ENCODE data around the gene SDF2. TPM values are rescaled to one million over a fixed set of nuclear protein-coding genes. Genes with fewer than 3 reads are reported as not detected.

The SDF2 gene
- total and polyA plus RNA-seq, 9 of the 15 experiments (the other 6 are each of a cell fraction or from before 2014, with no cell fraction given): 41.2 to 132 (median 65.6) TPM

DNA sequence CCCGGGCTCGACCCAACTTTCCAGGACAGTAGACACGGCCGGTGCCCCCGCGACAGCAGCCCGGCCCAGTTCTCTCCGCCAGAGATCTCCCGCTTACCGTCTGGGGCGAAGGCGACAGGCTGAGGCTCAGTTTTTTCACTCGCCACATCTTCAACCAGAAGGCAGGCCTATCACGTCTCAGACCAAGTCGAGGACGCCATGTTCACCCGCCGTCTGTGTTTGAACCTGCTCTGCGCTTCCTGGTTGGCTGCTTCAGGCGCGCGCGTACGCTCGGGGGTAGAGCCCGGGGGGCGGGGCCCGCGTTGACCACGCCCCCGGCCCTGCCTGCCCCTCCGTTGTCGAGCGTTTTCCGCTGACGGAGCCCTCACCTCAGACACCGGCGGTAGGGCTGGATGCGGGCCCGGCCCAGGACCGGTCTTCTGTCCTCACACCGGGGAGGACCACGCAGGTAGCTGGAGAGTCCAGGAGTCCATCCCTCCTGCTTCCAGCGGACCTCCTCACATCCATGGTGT, 62.9 kb downstream of the SDF2 start, which contains the start of gene SPAG5 (continued):
- TF ChIP-seq, protein P1, sequence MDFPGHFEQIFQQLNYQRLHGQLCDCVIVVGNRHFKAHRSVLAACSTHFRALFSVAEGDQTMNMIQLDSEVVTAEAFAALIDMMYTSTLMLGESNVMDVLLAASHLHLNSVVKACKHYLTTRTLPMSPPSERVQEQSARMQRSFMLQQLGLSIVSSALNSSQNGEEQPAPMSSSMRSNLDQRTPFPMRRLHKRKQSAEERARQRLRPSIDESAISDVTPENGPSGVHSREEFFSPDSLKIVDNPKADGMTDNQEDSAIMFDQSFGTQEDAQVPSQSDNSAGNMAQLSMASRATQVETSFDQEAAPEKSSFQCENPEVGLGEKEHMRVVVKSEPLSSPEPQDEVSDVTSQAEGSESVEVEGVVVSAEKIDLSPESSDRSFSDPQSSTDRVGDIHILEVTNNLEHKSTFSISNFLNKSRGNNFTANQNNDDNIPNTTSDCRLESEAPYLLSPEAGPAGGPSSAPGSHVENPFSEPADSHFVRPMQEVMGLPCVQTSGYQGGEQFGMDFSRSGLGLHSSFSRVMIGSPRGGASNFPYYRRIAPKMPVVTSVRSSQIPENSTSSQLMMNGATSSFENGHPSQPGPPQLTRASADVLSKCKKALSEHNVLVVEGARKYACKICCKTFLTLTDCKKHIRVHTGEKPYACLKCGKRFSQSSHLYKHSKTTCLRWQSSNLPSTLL (IDR thresholded peaks at IDR 0.05): no peak
- TF ChIP-seq, protein P2, sequence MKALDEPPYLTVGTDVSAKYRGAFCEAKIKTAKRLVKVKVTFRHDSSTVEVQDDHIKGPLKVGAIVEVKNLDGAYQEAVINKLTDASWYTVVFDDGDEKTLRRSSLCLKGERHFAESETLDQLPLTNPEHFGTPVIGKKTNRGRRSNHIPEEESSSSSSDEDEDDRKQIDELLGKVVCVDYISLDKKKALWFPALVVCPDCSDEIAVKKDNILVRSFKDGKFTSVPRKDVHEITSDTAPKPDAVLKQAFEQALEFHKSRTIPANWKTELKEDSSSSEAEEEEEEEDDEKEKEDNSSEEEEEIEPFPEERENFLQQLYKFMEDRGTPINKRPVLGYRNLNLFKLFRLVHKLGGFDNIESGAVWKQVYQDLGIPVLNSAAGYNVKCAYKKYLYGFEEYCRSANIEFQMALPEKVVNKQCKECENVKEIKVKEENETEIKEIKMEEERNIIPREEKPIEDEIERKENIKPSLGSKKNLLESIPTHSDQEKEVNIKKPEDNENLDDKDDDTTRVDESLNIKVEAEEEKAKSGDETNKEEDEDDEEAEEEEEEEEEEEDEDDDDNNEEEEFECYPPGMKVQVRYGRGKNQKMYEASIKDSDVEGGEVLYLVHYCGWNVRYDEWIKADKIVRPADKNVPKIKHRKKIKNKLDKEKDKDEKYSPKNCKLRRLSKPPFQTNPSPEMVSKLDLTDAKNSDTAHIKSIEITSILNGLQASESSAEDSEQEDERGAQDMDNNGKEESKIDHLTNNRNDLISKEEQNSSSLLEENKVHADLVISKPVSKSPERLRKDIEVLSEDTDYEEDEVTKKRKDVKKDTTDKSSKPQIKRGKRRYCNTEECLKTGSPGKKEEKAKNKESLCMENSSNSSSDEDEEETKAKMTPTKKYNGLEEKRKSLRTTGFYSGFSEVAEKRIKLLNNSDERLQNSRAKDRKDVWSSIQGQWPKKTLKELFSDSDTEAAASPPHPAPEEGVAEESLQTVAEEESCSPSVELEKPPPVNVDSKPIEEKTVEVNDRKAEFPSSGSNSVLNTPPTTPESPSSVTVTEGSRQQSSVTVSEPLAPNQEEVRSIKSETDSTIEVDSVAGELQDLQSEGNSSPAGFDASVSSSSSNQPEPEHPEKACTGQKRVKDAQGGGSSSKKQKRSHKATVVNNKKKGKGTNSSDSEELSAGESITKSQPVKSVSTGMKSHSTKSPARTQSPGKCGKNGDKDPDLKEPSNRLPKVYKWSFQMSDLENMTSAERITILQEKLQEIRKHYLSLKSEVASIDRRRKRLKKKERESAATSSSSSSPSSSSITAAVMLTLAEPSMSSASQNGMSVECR (CRISPR knock-in tag; IDR thresholded peaks at IDR 0.05): peak; percentile 31; the same call in 1 of the 2 replicates
- no peak for TF ChIP-seq SLC30A9 (CRISPR knock-in tag; IDR thresholded peaks at IDR 0.05)
- TF ChIP-seq NFE2 (IDR thresholded peaks at IDR 0.05; ENCODE audit: low read depth): no peak
- TF ChIP-seq, protein P3, sequence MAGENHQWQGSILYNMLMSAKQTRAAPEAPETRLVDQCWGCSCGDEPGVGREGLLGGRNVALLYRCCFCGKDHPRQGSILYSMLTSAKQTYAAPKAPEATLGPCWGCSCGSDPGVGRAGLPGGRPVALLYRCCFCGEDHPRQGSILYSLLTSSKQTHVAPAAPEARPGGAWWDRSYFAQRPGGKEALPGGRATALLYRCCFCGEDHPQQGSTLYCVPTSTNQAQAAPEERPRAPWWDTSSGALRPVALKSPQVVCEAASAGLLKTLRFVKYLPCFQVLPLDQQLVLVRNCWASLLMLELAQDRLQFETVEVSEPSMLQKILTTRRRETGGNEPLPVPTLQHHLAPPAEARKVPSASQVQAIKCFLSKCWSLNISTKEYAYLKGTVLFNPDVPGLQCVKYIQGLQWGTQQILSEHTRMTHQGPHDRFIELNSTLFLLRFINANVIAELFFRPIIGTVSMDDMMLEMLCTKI (IDR thresholded peaks at IDR 0.05; ENCODE audit: partially characterized antibody): no peak
- TF ChIP-seq ZNF583 (CRISPR knock-in tag; IDR thresholded peaks at IDR 0.05): no peak
- TF ChIP-seq ZNF282 (CRISPR knock-in tag; IDR thresholded peaks at IDR 0.05): no peak
- TF ChIP-seq, protein P4, sequence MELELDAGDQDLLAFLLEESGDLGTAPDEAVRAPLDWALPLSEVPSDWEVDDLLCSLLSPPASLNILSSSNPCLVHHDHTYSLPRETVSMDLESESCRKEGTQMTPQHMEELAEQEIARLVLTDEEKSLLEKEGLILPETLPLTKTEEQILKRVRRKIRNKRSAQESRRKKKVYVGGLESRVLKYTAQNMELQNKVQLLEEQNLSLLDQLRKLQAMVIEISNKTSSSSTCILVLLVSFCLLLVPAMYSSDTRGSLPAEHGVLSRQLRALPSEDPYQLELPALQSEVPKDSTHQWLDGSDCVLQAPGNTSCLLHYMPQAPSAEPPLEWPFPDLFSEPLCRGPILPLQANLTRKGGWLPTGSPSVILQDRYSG (tag; conservative IDR thresholded peaks at IDR 0.05; ENCODE audit: low read depth): no peak
- no peak for TF ChIP-seq OTX1 (CRISPR knock-in tag; IDR thresholded peaks at IDR 0.05)
- no peak for TF ChIP-seq CBX3 (IDR thresholded peaks at IDR 0.05; ENCODE audit: borderline replicate concordance in 1 of 2, low read length in 2 of 2)
- TF ChIP-seq, protein P5, sequence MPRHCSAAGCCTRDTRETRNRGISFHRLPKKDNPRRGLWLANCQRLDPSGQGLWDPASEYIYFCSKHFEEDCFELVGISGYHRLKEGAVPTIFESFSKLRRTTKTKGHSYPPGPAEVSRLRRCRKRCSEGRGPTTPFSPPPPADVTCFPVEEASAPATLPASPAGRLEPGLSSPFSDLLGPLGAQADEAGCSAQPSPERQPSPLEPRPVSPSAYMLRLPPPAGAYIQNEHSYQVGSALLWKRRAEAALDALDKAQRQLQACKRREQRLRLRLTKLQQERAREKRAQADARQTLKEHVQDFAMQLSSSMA (CRISPR knock-in tag; IDR thresholded peaks at IDR 0.05): no peak
